LNCaP clone FGC (cell line): ENCODE data around the gene MARCHF7.
"Not testable (repeated sequence)": the region's sequence is repeated elsewhere in the genome, so short reads cannot be mapped to it uniquely, and the experiment has no call there.

Source experiments
- DNase-seq: peaks from one replicate; pipeline ENCODE4 v3.0.0-alpha.2; 2011; ENCODE audit warnings: low read depth
- H3K4me3 ChIP-seq: 2 replicates; pipeline ENCODE4 v1.5.1; 2011; ENCODE audit warnings: mild to moderate bottlenecking, low read depth, low read length, control low read depth
- CTCF ChIP-seq: IDR thresholded peaks from 2 replicates; pipeline ENCODE4 v1.5.1; 2012; ENCODE audit warnings: mild to moderate bottlenecking; ENCODE audit not compliant: control insufficient read depth, insufficient read depth; ENCODE audit errors: extremely low read depth

MARCHF7 gene

DNA sequence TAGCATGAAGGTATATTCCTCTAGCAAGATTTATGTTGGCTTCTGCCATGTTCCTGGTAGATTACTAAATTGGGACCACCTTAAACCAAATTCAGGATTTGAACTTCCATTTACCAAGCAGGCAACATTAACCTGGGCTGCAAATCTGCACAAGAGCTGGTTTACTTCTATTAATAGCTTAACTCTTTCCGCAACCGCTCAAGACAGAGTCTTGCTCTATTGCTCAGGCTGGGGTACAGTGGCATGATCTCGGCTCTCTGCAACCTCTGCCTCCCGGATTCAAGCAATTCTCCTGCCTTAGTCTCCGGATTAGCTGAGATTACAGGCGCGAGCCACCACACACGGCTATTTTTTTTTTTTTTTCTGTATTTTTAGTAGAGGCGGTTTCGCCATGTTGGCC lies 8.4 kb downstream of the MARCHF7 start:
- DNase-seq: no peak
- no peak for TF ChIP-seq CTCF

DNA sequence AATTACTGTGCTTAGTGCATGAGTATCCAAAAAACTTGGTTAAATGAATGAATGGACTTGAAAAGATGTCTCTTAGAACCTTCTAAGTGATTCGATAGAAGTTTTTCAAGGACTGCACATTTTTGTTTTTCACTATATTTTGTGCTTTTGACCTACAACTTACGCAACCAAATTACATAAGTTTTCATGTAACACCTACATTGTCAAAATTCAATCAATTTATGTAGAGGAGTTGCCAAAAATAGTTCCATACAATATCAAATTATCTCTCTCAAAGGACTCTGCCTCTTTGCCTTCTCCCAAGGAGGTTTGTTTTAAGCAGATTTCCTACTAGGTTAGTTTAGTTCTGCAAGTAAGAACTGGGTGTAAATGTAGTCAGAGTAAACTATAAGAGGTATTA lies 10.3 kb downstream of the MARCHF7 start:
- DNase-seq: no peak
- H3K4me3 ChIP-seq: no peak overlapping the region
- TF ChIP-seq CTCF: no peak

More for the DNA sequence above, 8.4 kb downstream of the MARCHF7 start:
- H3K4me3 ChIP-seq: no peak overlapping the region

- H3K4me3 ChIP-seq, DNase-seq: not testable (repeated sequence)
Measured at GRCh38 chr2:159724795-159725572, 12.7 kb downstream of the MARCHF7 start.

- no peak for TF ChIP-seq CTCF
- no peak overlapping the region for H3K4me3 ChIP-seq
- no peak for DNase-seq
Measured at GRCh38 chr2:159725713-159726112, 13.4 kb downstream of the MARCHF7 start.

DNA sequence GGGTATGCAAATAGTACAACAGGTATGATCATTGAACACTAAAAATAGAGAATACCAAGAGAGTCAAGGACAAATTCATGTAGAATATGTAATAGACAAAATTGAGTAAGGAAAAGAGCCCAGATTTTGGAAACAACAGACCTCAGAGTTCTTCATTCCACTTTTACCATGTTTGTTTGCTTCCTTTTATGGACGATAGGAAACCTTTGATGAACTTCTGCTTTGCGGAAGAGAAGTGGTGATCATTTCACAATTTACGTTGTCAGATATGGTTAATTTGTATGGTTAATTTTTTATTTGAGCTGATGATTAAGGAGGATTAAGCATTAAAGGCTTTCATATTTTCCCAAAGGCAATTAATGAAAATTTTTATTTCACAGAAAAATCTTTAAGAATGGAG lies 16.3 kb downstream of the MARCHF7 start:
- no peak overlapping the region for H3K4me3 ChIP-seq
- no peak for TF ChIP-seq CTCF
- DNase-seq: no peak

GRCh38 chr2:159735648-159736047 lies 23.3 kb downstream of the MARCHF7 start:
- TF ChIP-seq CTCF: no peak
- DNase-seq: no peak
- H3K4me3 ChIP-seq: no peak overlapping the region

GRCh38 chr2:159736048-159736447 lies 23.7 kb downstream of the MARCHF7 start:
- no peak overlapping the region for H3K4me3 ChIP-seq
- no peak for TF ChIP-seq CTCF
- DNase-seq: no peak
